Activated naive CD8-positive, alpha-beta T cell (primary cell): ENCODE measurements around the gene ATG4A.

Experiments
- H3K27ac Mint-ChIP-seq: one replicate; pipeline ENCODE4 v1.8.0; 2021; ENCODE audit warnings: mixed read lengths
- H3K27me3 Mint-ChIP-seq: one replicate; pipeline ENCODE4 v1.8.0; 2021; ENCODE audit warnings: mixed read lengths
- H3K36me3 Mint-ChIP-seq: one replicate; pipeline ENCODE4 v1.8.0; 2021; ENCODE audit warnings: mixed read lengths
- H3K4me1 Mint-ChIP-seq: one replicate; pipeline ENCODE4 v1.8.0; 2021; ENCODE audit warnings: low read depth, mixed read lengths
- H3K4me3 Mint-ChIP-seq: one replicate; pipeline ENCODE4 v1.8.0; 2021; ENCODE audit warnings: mild to moderate bottlenecking, mixed read lengths
- H3K9me3 Mint-ChIP-seq: one replicate; pipeline ENCODE4 v1.8.0; 2021; ENCODE audit warnings: low read depth, mixed read lengths

The ATG4A gene

GRCh38 chrX:108169768-108170167 is 78.2 kb downstream of the ATG4A start:
- Mint-ChIP-seq H3K27me3 (no peaks in the 10 kb centered on the region), H3K36me3 (no peaks in the 10 kb centered on the region), H3K4me3 (no peak overlapping the region), H3K4me1 (no peaks in the 10 kb centered on the region), H3K27ac (no peak overlapping the region), H3K9me3 (no peaks in the 10 kb centered on the region)

DNA sequence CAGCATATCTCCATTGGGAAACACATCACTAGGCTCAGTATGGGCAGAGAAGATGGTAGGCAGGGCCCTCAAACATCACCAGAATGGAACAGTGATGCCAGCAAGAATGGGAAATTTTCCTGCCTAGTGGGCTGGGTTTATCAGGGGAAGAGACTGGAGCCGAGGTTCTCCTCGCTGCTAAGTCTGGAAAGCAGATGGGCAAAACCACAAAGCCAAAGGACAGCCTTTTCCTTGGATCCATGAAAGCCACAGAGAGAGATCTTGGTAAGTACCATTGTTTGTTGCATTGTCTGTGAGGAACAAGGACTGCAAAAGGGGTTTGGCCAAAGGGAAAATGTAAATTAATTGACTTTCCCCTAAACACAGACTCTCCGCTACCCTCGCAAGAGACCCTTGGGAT is 80.1 kb downstream of the ATG4A start:
- no peaks in the 10 kb centered on the region for H3K9me3 Mint-ChIP-seq
- H3K36me3 Mint-ChIP-seq = no peaks in the 10 kb centered on the region
- no peaks in the 10 kb centered on the region for H3K4me1 Mint-ChIP-seq
- H3K4me3 Mint-ChIP-seq = no peak overlapping the region
- no peaks in the 10 kb centered on the region for H3K27me3 Mint-ChIP-seq
- H3K27ac Mint-ChIP-seq = no peak overlapping the region

GRCh38 chrX:108173874-108174273 is 82.3 kb downstream of the ATG4A start:
- Mint-ChIP-seq H3K27ac (no peak overlapping the region), H3K4me1 (no peaks in the 10 kb centered on the region), H3K36me3 (no peaks in the 10 kb centered on the region), H3K4me3 (no peak overlapping the region), H3K27me3 (no peaks in the 10 kb centered on the region), H3K9me3 (no peaks in the 10 kb centered on the region)

- H3K27ac Mint-ChIP-seq = no peak overlapping the region
- no peaks in the 10 kb centered on the region for H3K27me3 Mint-ChIP-seq
- no peak overlapping the region for H3K4me3 Mint-ChIP-seq
- H3K9me3 Mint-ChIP-seq = no peaks in the 10 kb centered on the region
- H3K36me3 Mint-ChIP-seq = no peaks in the 10 kb centered on the region
- H3K4me1 Mint-ChIP-seq = no peaks in the 10 kb centered on the region
These were observed 86.0 kb downstream of the ATG4A start for GRCh38 chrX:108177351-108178142.

- no peak overlapping the region for H3K4me3 Mint-ChIP-seq
- H3K27ac Mint-ChIP-seq = no peak overlapping the region
- H3K9me3 Mint-ChIP-seq = no peaks in the 10 kb centered on the region
- H3K36me3 Mint-ChIP-seq = no peaks in the 10 kb centered on the region
- no peaks in the 10 kb centered on the region for H3K27me3 Mint-ChIP-seq
- H3K4me1 Mint-ChIP-seq = no peaks in the 10 kb centered on the region
These were observed 86.5 kb downstream of the ATG4A start for GRCh38 chrX:108178143-108178498.

DNA sequence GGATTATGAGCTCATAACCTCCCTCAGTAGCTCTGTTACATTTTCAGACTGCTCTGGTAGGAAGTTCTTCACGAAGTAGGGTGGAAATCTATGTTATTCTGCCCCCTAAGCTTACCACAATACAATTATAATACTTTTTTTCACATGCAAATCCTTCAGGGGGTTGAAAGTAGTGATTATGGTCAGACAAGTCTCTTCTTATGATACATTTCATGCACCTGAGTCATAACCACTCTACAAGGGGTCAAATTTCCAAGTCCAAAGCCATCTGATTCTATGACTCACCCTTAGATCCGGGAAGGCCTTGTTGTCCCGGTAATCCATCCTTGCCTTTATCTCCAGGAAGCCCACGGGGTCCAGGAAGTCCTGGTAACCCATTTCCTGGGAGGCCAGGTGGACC is 95.2 kb downstream of the ATG4A start:
- H3K36me3 Mint-ChIP-seq = no peaks in the 10 kb centered on the region
- H3K9me3 Mint-ChIP-seq = no peaks in the 10 kb centered on the region
- H3K4me3 Mint-ChIP-seq = no peak overlapping the region
- H3K27ac Mint-ChIP-seq = no peak overlapping the region
- H3K27me3 Mint-ChIP-seq = no peaks in the 10 kb centered on the region
- H3K4me1 Mint-ChIP-seq = no peaks in the 10 kb centered on the region

DNA sequence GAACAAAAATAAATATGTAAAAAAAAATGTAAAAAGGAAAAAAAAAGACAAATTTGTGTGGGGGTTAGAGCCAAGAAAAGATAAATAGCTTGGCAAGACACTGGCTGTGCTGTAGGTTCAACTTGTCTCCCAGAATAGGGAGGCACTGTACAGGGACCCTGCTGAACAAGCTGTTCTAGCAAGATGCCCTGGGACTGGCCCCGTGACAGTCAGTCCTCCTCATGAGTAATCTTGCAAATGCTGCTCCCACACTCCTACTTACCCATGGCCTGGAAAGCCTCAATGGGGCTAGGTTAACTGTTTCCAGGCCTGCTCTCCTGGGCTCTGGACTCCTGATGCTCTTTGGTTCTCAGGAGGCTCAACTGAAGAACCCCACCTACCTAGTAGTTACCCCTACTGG is 106.8 kb downstream of the ATG4A start:
- Mint-ChIP-seq H3K9me3 (no peaks in the 10 kb centered on the region), H3K4me3 (no peak overlapping the region), H3K4me1 (no peaks in the 10 kb centered on the region), H3K27me3 (no peaks in the 10 kb centered on the region), H3K36me3 (no peaks in the 10 kb centered on the region), H3K27ac (no peak overlapping the region)

DNA sequence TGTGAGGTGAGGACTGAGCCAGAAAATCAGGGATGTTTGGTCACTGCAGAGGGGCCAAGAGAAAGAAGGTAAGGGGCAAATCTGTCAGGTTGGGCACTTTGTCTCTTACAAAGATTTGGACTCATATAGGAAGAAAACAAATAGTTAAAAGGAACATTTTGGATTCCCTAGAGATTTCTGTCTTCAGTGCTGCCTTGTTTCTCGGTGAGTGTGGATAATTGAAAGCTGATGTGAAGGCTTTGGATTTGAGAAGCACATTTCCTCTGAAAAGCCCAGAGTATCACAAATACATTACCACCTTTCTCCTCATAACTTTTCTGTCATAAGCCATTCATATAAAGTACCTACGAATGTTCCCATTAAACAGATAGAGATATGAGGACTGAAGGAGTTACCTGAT is 107.5 kb downstream of the ATG4A start:
- H3K4me3 Mint-ChIP-seq = no peak overlapping the region
- no peaks in the 10 kb centered on the region for H3K9me3 Mint-ChIP-seq
- no peaks in the 10 kb centered on the region for H3K36me3 Mint-ChIP-seq
- no peak overlapping the region for H3K27ac Mint-ChIP-seq
- no peaks in the 10 kb centered on the region for H3K4me1 Mint-ChIP-seq
- no peaks in the 10 kb centered on the region for H3K27me3 Mint-ChIP-seq

- no peak overlapping the region for H3K4me3 Mint-ChIP-seq
- H3K27ac Mint-ChIP-seq = no peak overlapping the region
- H3K4me1 Mint-ChIP-seq = no peaks in the 10 kb centered on the region
- H3K9me3 Mint-ChIP-seq = no peaks in the 10 kb centered on the region
- no peaks in the 10 kb centered on the region for H3K36me3 Mint-ChIP-seq
- peaks cover 3% of the 10 kb centered on the region for H3K27me3 Mint-ChIP-seq
These were observed 108.1 kb downstream of the ATG4A start for GRCh38 chrX:108199691-108200090.

GRCh38 chrX:108203540-108203939 is 112.0 kb downstream of the ATG4A start:
- Mint-ChIP-seq H3K27ac (no peak overlapping the region), H3K9me3 (no peaks in the 10 kb centered on the region), H3K27me3 (peaks cover 4% of the 10 kb centered on the region), H3K36me3 (no peaks in the 10 kb centered on the region), H3K4me3 (no peak overlapping the region), H3K4me1 (no peaks in the 10 kb centered on the region)
